DMS153 (cell line): ENCODE results near the gene IFNA17.
A peak's percentile ranks its signal among the peaks of the same experiment; 100 is the strongest.
"Not testable (repeated sequence)": the region's sequence is repeated elsewhere in the genome, so short reads cannot be mapped to it uniquely, and the experiment has no call there.

ENCODE experiments used
- DNase-seq: peaks from one replicate; lab custom pipeline; 2025; lab: John Stamatoyannopoulos, UW

Gene IFNA17

DNA sequence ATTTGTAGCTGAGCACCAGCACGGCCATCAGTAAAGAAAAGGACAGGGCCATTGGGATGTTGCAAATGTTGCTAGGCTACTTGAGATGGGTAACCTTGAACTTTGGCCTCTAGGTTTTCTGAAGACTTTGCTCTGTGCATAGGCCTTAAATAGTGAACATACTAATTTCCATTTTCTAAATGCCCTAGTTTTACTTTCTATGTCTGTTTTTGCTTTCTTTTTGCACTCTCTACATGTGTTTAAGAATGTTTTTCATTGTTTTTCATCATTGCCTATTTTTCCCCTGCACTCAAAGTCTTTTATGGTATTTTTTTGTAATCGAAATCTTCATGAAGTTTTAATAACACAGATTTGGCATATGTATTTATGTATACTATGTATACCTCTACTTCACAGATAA lies at the start of gene IFNA17:
IFNA17 (minus strand) TSS at position 101 of the 400 bp plus-strand sequence; CDS start at position 52, 49 bp downstream.
- no peak for DNase-seq

GRCh38 chr9:21268347-21268657 lies 40.3 kb upstream of the IFNA17 start:
- DNase-seq = no peak

GRCh38 chr9:21267485-21268346 lies 39.7 kb upstream of the IFNA17 start:
- DNase-seq = no peak

DNA sequence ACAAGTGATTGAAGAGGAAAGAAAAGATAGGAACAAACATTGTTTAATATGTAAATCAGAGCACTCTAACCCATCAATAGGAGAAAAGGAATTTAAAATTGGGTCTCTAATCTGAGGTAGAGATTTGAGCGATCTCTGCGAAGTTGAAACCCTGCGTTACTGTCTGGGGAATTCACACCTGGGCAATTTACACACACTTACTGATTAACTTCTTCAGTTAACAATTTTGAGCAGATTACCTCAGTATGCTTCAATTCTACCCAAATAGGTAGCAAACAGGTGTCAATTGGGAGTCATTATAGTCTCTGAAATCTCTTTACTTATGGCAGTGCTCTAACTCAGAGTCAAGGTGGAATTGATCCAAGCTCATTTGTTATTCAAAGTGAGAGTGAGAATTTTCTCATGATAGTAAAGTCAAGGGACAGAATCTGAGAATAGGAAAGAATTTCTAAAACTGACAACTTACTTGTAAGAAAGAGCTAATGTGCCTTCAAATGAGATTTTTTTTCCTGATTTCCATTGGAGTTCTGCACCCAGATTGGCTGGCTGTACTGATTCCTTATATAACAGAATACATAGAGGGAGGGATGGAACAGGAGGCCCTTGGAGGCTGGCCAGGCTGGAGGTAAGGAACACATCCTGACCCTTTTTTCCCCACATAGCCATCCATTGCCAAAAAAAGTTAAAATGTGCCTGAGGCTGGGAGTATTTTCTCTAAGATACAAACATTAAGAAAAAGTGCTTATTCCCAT lies 38.9 kb upstream of the IFNA17 start:
- DNase-seq = no peak

DNA sequence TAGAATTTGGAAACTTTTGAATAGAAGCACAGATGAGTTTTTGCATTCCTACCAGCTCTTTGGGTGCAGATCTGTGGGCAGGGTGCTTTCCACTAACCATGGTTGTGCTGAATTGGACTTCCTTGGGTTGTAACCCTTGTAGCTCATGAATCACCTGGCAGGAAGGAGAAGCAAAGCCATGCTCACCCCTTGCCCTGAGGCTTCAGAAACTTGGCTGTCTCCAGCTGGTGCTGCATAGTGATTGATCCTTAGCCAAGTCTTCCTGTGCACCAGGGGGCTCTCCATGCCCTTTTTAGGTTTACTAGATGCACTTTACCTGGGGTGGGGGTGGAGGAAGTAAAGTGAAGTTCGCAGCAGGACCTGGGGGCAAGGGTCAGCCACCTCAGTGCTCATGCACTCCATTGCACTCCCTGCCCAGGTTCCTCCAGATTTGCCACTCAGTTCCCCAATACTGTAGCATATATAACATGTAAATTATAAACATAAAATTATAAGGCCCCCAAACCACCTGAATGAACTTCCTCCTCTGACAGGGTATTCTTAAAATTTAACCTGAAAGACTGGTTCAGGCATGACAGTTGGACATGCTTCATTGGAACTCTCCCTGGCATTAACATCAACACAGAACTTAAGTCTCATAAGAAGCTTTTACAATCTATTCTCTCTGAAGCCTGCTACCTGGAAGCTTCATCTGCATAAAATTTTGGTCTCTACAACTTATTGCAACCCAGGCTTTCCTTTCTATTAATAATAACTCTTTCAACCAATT lies 37.6 kb upstream of the IFNA17 start:
- no peak for DNase-seq

GRCh38 chr9:21255538-21256212 lies 27.7 kb upstream of the IFNA17 start:
- no peak for DNase-seq

- peak; percentile 68 for DNase-seq
These were observed 24.9 kb upstream of the IFNA17 start for GRCh38 chr9:21252721-21253547.

- DNase-seq = no peak
These were observed 23.6 kb upstream of the IFNA17 start for GRCh38 chr9:21251638-21252037.

GRCh38 chr9:21251190-21251589 lies 23.2 kb upstream of the IFNA17 start:
- no peak for DNase-seq

GRCh38 chr9:21244836-21245235 lies 16.8 kb upstream of the IFNA17 start:
- no peak for DNase-seq

DNA sequence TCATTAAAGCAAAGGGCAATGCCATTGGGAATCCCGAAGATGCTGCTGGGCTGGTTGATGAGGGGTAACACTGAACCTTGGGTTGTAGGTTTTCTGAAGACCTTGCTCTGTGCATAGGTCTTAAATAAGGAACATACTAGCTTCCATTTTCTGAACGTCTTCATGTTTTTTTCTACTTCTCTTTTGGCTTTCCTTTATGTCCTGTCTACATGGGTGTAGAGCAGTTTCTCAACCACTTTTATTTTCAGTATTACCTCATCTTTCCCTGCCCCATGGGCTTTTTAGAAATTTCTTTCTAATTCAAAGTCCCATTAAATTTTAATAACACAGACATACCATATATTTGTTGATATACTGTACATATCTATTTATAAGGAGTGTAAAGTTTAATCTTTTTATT lies 11.9 kb upstream of the IFNA17 start, which contains the start of gene IFNA14:
IFNA14 (minus strand) TSS at position 95 of the 400 bp plus-strand sequence; CDS start at position 25, 70 bp downstream.
- DNase-seq = no peak

- not testable (repeated sequence) for DNase-seq
These were observed 8.3 kb upstream of the IFNA17 start for GRCh38 chr9:21236360-21236714.

- peak; percentile 16 for DNase-seq
These were observed 7.7 kb upstream of the IFNA17 start for GRCh38 chr9:21235468-21236359.

DNA sequence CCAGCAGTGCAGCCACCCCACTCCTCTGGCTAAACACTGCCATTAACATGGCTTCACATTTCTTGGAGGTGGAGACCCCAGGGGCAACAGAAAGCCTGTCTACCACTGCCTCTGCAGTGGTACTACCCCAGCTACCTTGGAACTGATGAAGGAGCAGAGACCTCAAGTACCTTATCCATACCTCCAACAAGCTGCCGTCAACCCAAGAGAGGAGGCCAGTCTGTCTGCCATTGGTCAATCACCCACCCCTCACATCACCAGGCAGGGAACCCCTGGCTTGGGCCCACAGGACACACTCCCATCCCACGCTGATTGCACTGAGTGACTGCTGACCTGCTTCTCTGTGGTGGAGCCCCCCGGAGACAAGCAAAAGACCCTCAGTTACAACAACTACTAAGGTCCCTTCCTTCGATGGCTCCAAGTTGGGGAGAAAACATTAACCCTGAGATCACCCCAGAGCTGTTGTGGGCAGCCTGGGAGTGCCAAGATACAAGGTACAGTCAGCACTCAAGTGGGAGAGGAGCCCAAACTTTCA lies 6.2 kb upstream of the IFNA17 start:
- no peak for DNase-seq

GRCh38 chr9:21233258-21233657 lies 5.2 kb upstream of the IFNA17 start:
- no peak for DNase-seq

GRCh38 chr9:21217211-21217610 lies 10.8 kb downstream of the IFNA17 start, which contains the start of gene IFNA16:
Gene IFNA16 (minus strand): TSS chr9:21217311. CDS start chr9:21217305, 6 bp downstream.
- not testable (repeated sequence) for DNase-seq

- not testable (repeated sequence) for DNase-seq
These were observed 14.4 kb downstream of the IFNA17 start for GRCh38 chr9:21213411-21214326.

DNA sequence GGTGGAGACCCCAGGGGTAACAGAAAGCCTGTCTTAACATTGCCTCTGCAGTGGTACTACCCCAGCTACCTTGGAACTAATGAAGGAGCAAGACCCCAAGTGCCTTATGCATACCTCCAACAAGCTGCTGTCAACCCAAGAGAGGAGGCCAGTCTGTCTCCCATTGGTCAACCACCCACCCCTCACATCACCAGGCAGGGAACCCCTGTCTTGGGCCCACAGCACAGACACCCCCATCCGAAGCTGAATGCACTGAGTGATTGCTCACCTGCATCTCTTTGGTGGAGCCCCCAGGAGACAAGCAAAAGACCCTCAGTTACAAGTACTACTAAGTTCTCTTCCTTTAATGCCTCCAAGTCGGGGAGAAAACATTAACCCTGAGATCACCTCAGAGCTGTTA lies 15.9 kb downstream of the IFNA17 start:
- DNase-seq = not testable (repeated sequence)
